Right lobe of liver (tissue), 6 donors: Measurements from ENCODE around the gene HSD17B4. TPM values are rescaled to one million over a fixed set of nuclear protein-coding genes. Genes with fewer than 3 reads are reported as not detected.
"Not testable (repeated sequence)": the region's sequence is repeated elsewhere in the genome, so short reads cannot be mapped to it uniquely, and the experiment has no call there.

Experiments used
- ATAC-seq, 4 donors: fragments of 200-7000 bp; cut with Tn5 transposase; one replicate each; pipeline ENCODE4 v1.9.1; 2020; ENCODE audit warnings: mild to moderate bottlenecking in 4 of 4, moderate library complexity in 4 of 4
- DNase-seq, 3 donors: peaks; one replicate each; pipeline ENCODE4 v3.0.0-alpha.2; 2020
- H3K27ac ChIP-seq, 3 donors: fragments of 200-600 bp; one replicate each; pipeline ENCODE4 v1.8.0; 2022
- H3K27me3 ChIP-seq, 2 donors: fragments of 200-600 bp; one replicate each; pipeline ENCODE4 v1.8.0; 2022
- H3K36me3 ChIP-seq, 4 donors: fragments of 200-600 bp; sonication (generic) in 1 of 4; one replicate each; pipeline versions ENCODE4 v1.5.1 to v1.8.0; 2017 to 2022; ENCODE audit warnings: control low read depth in 1 of 4
- H3K4me1 ChIP-seq, 4 donors: fragments of 200-600 bp; sonication (generic) in 1 of 4; one replicate each; pipeline versions ENCODE4 v1.5.1 to v1.8.0; 2017 to 2022; ENCODE audit warnings: control low read depth in 1 of 4
- H3K4me3 ChIP-seq, 3 donors: fragments of 200-600 bp; one replicate each; pipeline ENCODE4 v1.8.0; 2022
- H3K9me3 ChIP-seq, 4 donors: fragments of 200-600 bp; sonication (generic) in 1 of 4; one replicate each; pipeline versions ENCODE4 v1.5.1 to v1.8.0; 2017 to 2022; ENCODE audit warnings: control low read depth in 1 of 4
- POLR2A ChIP-seq: fragments of 450-650 bp; IDR thresholded peaks from one replicate; pipeline ENCODE4 v1.6.1; 2017; ENCODE audit warnings: antibody characterized with exemption, mild to moderate bottlenecking
- WGBS: methylation state at CpG from one replicate; pipeline ENCODE4 v1.1.6; 2018; ENCODE audit warnings: low coverage, low lambda C conversion rate; ENCODE audit not compliant: insufficient coverage; ENCODE audit errors: missing lambda C conversion rate; 5-methylcytosine and 5-hydroxymethylcytosine counted together
- intact Hi-C, 2 donors: fragments of 100-400 bp; cut with DNase I; formaldehyde crosslinking; loops; one replicate each; pipeline versions ENCODE4 v1.11.2 to v1.14.1; 2022
- total RNA-seq, 6 experiments: library from RNA; depleted of rRNA in 2 of 6; stranded (reverse); fragments of >200 nt in 2 of 6; fragmentation: NEBNext Ultra II Directional in 3 of 6; extraction: Animal tissue kit (Norgen Biotek cat#: 25700) in 3 of 6; gene quantifications; one replicate each; pipeline versions ENCODE4 v1.1.0 to v1.2.4, GENCODE V29; 2016 to 2023
- TF ChIP-seq, protein P1 (sequence below), 4 donors: fragments of 200-600 bp in 3 of 4; fragments of 450-650 bp in 1 of 4; IDR thresholded peaks; one replicate each; pipeline versions ENCODE4 v1.5.1 to v1.8.0; 2016 to 2022; ENCODE audit warnings: antibody characterized with exemption in 4 of 4, mild to moderate bottlenecking in 2 of 4
- donor health status: DM: no; HTN: yes; CAD: no.
- donor health status: DM: no; HTN: no; CAD: no.
- donor health status: DM: no; HTN: no; CAD: no.
- donor health status: DM: no; HTN: yes; CAD: no.
- donor health status: DM: no; HTN: yes; CAD: no.

HSD17B4 gene
- total RNA-seq, 6 experiments from 2014 or later, result 380 to 571 (median 473) TPM

DNA sequence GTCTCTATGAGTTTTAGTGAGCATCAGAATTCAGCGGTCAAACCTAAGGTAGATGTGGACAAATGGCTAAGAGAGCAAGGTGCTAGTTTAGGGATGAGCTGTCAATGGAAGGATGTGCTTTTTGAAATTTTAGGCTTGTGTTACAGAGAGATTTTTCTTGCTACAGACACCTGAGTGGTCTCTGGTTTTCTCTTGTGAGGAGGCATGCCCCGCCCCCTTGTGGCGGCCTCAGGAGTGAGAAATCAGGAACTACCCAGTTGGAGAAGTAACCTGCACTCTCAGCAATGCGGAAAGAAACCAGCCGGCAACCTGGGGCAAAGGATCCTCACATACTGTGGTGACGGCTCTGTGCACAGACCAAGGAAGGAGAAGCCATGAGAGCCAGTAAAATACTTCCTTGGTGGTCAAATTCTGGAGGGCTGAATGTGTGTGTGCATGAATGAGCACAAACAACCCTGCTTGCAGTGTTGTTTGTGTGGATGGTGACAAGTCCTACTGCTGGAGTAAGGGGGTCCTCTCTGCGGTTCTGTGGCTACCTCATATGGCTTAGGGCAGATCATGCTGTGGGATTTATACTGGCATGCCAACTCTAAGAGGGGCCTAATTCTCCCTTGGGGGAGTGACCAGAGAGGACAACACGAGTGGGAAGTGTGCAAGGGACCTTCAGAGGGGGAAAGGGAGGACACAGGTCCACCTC, 16.7 kb upstream of the HSD17B4 start:
- ATAC-seq, result peak; percentile 67 to 74 (median 70)
- 21% methylated on average over 6 of the region's 8 CpGs for WGBS
- peak; percentile 77 to 80 (median 78) for DNase-seq
- Histone ChIP-seq H3K9me3 (no peaks in the 10 kb centered on the region), H3K27me3 (no peaks in the 10 kb centered on the region), H3K27ac (no peak overlapping the region), H3K36me3 (no peaks in the 10 kb centered on the region), H3K4me3 (no peak overlapping the region), H3K4me1 (peaks cover 0 to 6% (median 2%) of the 10 kb centered on the region in 4 donors)
- TF ChIP-seq, protein P1, sequence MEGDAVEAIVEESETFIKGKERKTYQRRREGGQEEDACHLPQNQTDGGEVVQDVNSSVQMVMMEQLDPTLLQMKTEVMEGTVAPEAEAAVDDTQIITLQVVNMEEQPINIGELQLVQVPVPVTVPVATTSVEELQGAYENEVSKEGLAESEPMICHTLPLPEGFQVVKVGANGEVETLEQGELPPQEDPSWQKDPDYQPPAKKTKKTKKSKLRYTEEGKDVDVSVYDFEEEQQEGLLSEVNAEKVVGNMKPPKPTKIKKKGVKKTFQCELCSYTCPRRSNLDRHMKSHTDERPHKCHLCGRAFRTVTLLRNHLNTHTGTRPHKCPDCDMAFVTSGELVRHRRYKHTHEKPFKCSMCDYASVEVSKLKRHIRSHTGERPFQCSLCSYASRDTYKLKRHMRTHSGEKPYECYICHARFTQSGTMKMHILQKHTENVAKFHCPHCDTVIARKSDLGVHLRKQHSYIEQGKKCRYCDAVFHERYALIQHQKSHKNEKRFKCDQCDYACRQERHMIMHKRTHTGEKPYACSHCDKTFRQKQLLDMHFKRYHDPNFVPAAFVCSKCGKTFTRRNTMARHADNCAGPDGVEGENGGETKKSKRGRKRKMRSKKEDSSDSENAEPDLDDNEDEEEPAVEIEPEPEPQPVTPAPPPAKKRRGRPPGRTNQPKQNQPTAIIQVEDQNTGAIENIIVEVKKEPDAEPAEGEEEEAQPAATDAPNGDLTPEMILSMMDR (IDR thresholded peaks at IDR 0.05), result peak; percentile 55 to 63 (median 56)
- TF ChIP-seq POLR2A, result no peak
- intact Hi-C loops, result no loop called here

DNA sequence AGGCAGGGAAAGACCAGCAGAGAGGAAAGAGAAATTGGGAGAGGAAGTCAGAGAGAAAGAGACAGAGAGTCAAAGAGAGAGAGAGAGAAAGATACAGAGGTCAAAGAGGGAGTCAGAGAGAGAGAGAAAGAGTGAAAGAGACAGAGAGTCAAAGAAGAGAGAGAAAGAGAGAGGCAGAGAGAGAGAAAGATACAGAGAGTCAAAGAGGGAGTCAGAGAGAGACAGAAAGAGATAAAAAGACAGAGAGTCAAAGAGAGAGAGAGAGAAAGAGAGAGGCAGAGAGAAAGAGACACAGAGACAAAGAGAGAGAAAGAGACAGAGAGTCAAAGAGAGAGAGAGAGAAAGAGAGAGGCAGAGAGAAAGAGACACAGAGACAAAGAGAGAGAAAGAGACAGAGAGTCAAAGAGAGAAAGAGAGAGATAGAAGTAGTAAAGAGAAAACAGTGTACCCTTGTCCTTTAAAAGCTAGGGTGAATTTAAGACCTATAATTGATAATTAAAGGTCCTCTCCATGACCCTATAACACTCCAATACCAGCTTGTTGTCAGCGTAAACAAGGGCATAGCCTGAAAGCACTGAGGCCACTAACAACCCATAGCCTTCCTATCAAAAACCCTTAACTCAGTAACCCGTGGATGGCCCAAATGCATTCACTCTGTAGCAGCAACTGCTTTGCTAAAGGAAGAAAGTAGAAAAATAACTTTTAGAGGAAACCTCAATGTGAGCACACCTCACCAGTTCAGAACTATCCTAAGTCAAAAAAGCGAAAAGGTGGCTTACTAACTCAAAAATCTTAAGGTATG, 14.3 kb upstream of the HSD17B4 start:
- H3K4me3 ChIP-seq, DNase-seq, intact Hi-C loops, H3K4me1 ChIP-seq, H3K27ac ChIP-seq, H3K9me3 ChIP-seq, H3K36me3 ChIP-seq, H3K27me3 ChIP-seq, ATAC-seq: not testable (repeated sequence)
- WGBS, result 78% methylated on average over 3 of the region's 3 CpGs

DNA sequence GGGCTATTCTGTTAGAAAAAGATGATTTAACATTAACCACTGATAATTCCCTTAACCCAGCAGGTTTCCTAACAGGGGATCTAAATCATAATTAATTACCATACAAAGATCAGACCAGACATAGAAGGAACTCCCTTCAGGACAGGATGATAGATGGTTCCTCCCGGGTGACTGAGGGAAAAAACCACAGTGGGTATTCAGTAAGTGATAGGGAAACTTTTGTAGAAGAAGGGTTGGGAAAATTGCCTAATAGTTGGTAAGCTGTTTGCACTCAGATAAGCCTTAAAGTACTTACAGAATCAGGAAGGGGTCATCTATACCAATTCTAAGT, 13.7 kb upstream of the HSD17B4 start:
- H3K9me3 ChIP-seq, H3K36me3 ChIP-seq, H3K27me3 ChIP-seq, DNase-seq, H3K4me1 ChIP-seq, intact Hi-C loops, H3K4me3 ChIP-seq: not testable (repeated sequence)
- WGBS, result 21% methylated on average over 1 of the region's 1 CpG
- peak in 2 of 4 donors; percentile 16 to 45 for ATAC-seq
- H3K27ac ChIP-seq, result peak overlapping the region in 2 of 3 donors; percentile 36 to 39

DNA sequence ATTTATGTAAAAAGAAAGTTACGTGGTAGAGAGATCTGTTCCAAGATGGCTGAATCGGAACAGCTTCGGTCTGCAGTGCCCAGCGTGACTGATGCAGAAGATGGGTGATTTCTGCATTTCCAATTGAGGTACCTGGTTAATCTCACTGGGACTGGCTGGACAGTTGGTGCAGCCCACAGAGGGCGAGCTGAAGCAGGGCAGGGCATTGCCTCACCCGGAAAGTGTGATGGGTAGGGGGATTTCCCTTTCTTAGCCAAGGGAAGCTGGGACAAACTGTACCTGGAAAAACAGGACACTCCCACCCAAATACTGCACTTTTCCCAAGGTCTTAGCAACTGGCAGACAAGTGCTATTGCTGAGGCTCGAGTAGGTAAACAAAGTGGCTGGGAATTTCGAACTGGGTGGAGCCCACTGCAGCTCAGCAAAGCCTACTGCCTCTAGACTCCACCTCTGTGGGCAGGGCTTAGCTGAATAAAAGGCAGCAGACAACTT, 13.1 kb upstream of the HSD17B4 start:
- peaks cover 0 to 6% (median 2%) of the 10 kb centered on the region in 4 donors for H3K4me1 ChIP-seq
- TF ChIP-seq, protein P1 (IDR thresholded peaks at IDR 0.05), result peak in 1 of 4 donors; percentile 15
- no peak for TF ChIP-seq POLR2A
- H3K27ac ChIP-seq, result peak overlapping the region in 2 of 3 donors; percentile 36 to 39
- peak overlapping the region in 1 of 3 donors; percentile 15 for H3K4me3 ChIP-seq
- no peaks in the 10 kb centered on the region for H3K9me3 ChIP-seq
- H3K36me3 ChIP-seq, result no peaks in the 10 kb centered on the region
- peak; percentile 93 to 98 (median 96) for ATAC-seq
- WGBS, result 41% methylated on average over 5 of the region's 8 CpGs
- intact Hi-C loops, result no loop called here
- no peaks in the 10 kb centered on the region for H3K27me3 ChIP-seq
- DNase-seq, result peak; percentile 65 to 85 (median 83)

DNA sequence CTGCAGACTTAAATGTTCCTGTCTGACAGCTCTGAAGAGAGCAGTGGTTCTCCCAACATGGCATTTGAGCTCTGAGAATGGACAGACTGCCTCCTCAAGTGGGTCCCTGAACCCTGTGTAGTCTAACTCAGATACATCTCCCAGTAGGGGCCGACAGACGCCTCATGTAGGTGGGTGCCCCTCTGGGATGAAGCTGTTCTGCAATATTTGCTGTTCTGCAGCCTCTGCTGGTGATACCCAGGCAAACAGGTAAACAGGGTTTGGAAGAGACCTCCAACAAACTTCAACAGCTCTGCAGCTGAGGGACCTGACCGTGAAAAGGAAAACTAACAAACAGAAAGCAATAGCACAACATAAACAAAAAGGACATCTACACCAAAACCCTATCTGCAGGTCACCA, 12.7 kb upstream of the HSD17B4 start:
- H3K27ac ChIP-seq, H3K4me1 ChIP-seq, DNase-seq, H3K9me3 ChIP-seq, intact Hi-C loops, H3K4me3 ChIP-seq, H3K27me3 ChIP-seq, H3K36me3 ChIP-seq: not testable (repeated sequence)
- TF ChIP-seq POLR2A, result peak; percentile 31
- ATAC-seq, result peak; percentile 5 to 60 (median 40)
- WGBS, result 20% methylated on average over 1 of the region's 3 CpGs

DNA sequence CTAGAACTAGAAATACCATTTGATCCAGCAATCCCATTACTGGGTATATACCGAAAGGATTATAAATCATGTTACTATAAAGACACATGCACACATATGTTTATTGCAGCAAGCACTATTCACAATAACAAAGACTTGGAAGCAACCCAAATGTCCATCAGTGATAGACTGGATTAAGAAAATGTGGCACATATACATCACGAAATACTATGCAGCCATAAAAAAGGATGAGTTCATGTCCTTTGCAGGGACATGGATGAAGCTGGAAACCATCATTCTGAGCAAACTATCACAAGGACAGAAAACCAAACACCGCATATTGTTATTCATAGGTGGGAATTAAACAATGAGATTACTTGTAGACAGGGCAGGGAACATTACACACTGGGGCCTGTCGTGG, 7.7 kb upstream of the HSD17B4 start:
- H3K4me3 ChIP-seq, intact Hi-C loops, ATAC-seq, H3K9me3 ChIP-seq, H3K27ac ChIP-seq, DNase-seq, H3K36me3 ChIP-seq, H3K27me3 ChIP-seq, H3K4me1 ChIP-seq: not testable (repeated sequence)
- 90% methylated on average over 3 of the region's 4 CpGs for WGBS
